HG03066 (cell line): Measurements from ENCODE around the gene CFL1.
A peak's percentile ranks its signal among the peaks of the same experiment; 100 is the strongest.
"Not testable (repeated sequence)": the region's sequence is repeated elsewhere in the genome, so short reads cannot be mapped to it uniquely, and the experiment has no call there.

ENCODE experiments used
- ATAC-seq: cut with Tn5 transposase; IDR thresholded peaks from one replicate; pipeline ENCODE4 v1.9.1; 2021; ENCODE audit warnings: low read depth; ENCODE audit not compliant: unreplicated experiment

The CFL1 gene

GRCh38 chr11:65859812-65860277 lies 1.9 kb upstream of the CFL1 start:
- ATAC-seq, result no peak

- peak; percentile 52 for ATAC-seq
These were observed 1.3 kb upstream of the CFL1 start for GRCh38 chr11:65859095-65859811.

- no peak for ATAC-seq
These were observed 704 bp upstream of the CFL1 start for GRCh38 chr11:65858681-65859087.

GRCh38 chr11:65857500-65857852 lies 504 bp downstream of the CFL1 start:
- ATAC-seq, result peak; percentile 1

- ATAC-seq, result no peak
These were observed 1.1 kb downstream of the CFL1 start for GRCh38 chr11:65856689-65857499.

- no peak for ATAC-seq
These were observed 2.0 kb downstream of the CFL1 start for GRCh38 chr11:65855927-65856363.

GRCh38 chr11:65854852-65855837 lies 2.8 kb downstream of the CFL1 start:
- ATAC-seq, result no peak

GRCh38 chr11:65854161-65854592 lies 3.8 kb downstream of the CFL1 start:
- no peak for ATAC-seq

GRCh38 chr11:65853246-65853979 lies 4.6 kb downstream of the CFL1 start:
- ATAC-seq, result no peak

GRCh38 chr11:65852508-65853245 lies 5.3 kb downstream of the CFL1 start:
- ATAC-seq, result no peak

GRCh38 chr11:65851811-65852507 lies 6.0 kb downstream of the CFL1 start:
- ATAC-seq, result no peak

- ATAC-seq, result no peak
These were observed 6.8 kb downstream of the CFL1 start for GRCh38 chr11:65851083-65851579.

GRCh38 chr11:65850217-65851082 lies 7.5 kb downstream of the CFL1 start:
- no peak for ATAC-seq

GRCh38 chr11:65849771-65850216 lies 8.2 kb downstream of the CFL1 start:
- ATAC-seq, result no peak

- ATAC-seq, result no peak
These were observed 8.6 kb downstream of the CFL1 start for GRCh38 chr11:65849366-65849765.

GRCh38 chr11:65848693-65849092 lies 9.3 kb downstream of the CFL1 start:
- not testable (repeated sequence) for ATAC-seq

- no peak for ATAC-seq
These were observed 10.2 kb downstream of the CFL1 start for GRCh38 chr11:65847746-65848145.
